Measurements from ENCODE around the gene USF2.

GRCh38 chr19:35228177-35228930 lies 40.4 kb upstream of the USF2 start, which contains the start of gene FAM187B:
- TF ChIP-seq CREB1 (IDR thresholded peaks at IDR 0.05; ENCODE audit: low read depth) (no peak), EGR1 (IDR thresholded peaks at IDR 0.05) (no peak), TAF1 (IDR thresholded peaks at IDR 0.05; ENCODE audit: low read depth) (no peak), CEBPB (IDR thresholded peaks at IDR 0.05) (no peak), EP300 (IDR thresholded peaks at IDR 0.05; ENCODE audit: borderline replicate concordance) (no peak), RAD21 (IDR thresholded peaks at IDR 0.05; ENCODE audit: low read depth) (no peak), ZBTB7A (IDR thresholded peaks at IDR 0.05; ENCODE audit: low read depth) (no peak), TCF12 (IDR thresholded peaks at IDR 0.05; ENCODE audit: low read depth) (no peak), YY1 (IDR thresholded peaks at IDR 0.05; ENCODE audit: low read depth) (no peak), FOXM1 (IDR thresholded peaks at IDR 0.05; ENCODE audit: borderline replicate concordance, low read depth) (no peak), TEAD4 (IDR thresholded peaks at IDR 0.05) (no peak)
- TF ChIP-seq, protein P1, sequence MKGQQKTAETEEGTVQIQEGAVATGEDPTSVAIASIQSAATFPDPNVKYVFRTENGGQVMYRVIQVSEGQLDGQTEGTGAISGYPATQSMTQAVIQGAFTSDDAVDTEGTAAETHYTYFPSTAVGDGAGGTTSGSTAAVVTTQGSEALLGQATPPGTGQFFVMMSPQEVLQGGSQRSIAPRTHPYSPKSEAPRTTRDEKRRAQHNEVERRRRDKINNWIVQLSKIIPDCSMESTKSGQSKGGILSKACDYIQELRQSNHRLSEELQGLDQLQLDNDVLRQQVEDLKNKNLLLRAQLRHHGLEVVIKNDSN (IDR thresholded peaks at IDR 0.05), result no peak
- TF ChIP-seq, protein P2, sequence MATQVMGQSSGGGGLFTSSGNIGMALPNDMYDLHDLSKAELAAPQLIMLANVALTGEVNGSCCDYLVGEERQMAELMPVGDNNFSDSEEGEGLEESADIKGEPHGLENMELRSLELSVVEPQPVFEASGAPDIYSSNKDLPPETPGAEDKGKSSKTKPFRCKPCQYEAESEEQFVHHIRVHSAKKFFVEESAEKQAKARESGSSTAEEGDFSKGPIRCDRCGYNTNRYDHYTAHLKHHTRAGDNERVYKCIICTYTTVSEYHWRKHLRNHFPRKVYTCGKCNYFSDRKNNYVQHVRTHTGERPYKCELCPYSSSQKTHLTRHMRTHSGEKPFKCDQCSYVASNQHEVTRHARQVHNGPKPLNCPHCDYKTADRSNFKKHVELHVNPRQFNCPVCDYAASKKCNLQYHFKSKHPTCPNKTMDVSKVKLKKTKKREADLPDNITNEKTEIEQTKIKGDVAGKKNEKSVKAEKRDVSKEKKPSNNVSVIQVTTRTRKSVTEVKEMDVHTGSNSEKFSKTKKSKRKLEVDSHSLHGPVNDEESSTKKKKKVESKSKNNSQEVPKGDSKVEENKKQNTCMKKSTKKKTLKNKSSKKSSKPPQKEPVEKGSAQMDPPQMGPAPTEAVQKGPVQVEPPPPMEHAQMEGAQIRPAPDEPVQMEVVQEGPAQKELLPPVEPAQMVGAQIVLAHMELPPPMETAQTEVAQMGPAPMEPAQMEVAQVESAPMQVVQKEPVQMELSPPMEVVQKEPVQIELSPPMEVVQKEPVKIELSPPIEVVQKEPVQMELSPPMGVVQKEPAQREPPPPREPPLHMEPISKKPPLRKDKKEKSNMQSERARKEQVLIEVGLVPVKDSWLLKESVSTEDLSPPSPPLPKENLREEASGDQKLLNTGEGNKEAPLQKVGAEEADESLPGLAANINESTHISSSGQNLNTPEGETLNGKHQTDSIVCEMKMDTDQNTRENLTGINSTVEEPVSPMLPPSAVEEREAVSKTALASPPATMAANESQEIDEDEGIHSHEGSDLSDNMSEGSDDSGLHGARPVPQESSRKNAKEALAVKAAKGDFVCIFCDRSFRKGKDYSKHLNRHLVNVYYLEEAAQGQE (IDR thresholded peaks at IDR 0.05; ENCODE audit: low read depth), result no peak
- TF ChIP-seq, protein P3, sequence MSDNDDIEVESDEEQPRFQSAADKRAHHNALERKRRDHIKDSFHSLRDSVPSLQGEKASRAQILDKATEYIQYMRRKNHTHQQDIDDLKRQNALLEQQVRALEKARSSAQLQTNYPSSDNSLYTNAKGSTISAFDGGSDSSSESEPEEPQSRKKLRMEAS (IDR thresholded peaks at IDR 0.05), result no peak

Measured in Ishikawa (cell line).